Chondrocyte (in vitro differentiated cells): Measurements from ENCODE around the gene MTSS2. TPM values are rescaled to one million over a fixed set of nuclear protein-coding genes. Genes with fewer than 3 reads are reported as not detected.

Source experiments
- DNase-seq: peaks from one replicate; pipeline ENCODE4 v3.0.0; 2021; ENCODE audit warnings: mixed read lengths, low spot score
- H3K27ac Mint-ChIP-seq: one replicate; pipeline ENCODE4 v1.8.0; 2021; ENCODE audit warnings: mild to moderate bottlenecking, moderate library complexity, mixed read lengths; ENCODE audit not compliant: unreplicated experiment
- H3K27me3 Mint-ChIP-seq: 2 replicates; pipeline ENCODE4 v1.8.0; 2021; ENCODE audit warnings: low read depth, mixed read lengths
- H3K36me3 Mint-ChIP-seq: 2 replicates; pipeline ENCODE4 v1.8.0; 2021; ENCODE audit warnings: low read depth, mixed read lengths
- H3K4me1 Mint-ChIP-seq: 2 replicates; pipeline ENCODE4 v1.8.0; 2021; ENCODE audit warnings: low read depth, mild to moderate bottlenecking, mixed read lengths
- H3K4me3 Mint-ChIP-seq: one replicate; pipeline ENCODE4 v1.8.0; 2021; ENCODE audit warnings: mild to moderate bottlenecking, moderate library complexity, mixed read lengths; ENCODE audit not compliant: unreplicated experiment
- H3K9me3 Mint-ChIP-seq: 2 replicates; pipeline ENCODE4 v1.8.0; 2021; ENCODE audit warnings: low read depth, mixed read lengths
- total RNA-seq: library from RNA; stranded (reverse); gene quantifications from 3 replicates; pipeline ENCODE4 v1.2.1, GENCODE V29; 2021
- TF ChIP-seq, protein P1 (sequence below): fragments of 200-600 bp; sonication (generic); IDR thresholded peaks from 2 replicates; pipeline ENCODE4 v1.5.0; 2021; ENCODE audit warnings: antibody characterized with exemption, mild to moderate bottlenecking, moderate library complexity

MTSS2 gene
- total RNA-seq, 1 donor from 2014 or later = 296 TPM

DNA sequence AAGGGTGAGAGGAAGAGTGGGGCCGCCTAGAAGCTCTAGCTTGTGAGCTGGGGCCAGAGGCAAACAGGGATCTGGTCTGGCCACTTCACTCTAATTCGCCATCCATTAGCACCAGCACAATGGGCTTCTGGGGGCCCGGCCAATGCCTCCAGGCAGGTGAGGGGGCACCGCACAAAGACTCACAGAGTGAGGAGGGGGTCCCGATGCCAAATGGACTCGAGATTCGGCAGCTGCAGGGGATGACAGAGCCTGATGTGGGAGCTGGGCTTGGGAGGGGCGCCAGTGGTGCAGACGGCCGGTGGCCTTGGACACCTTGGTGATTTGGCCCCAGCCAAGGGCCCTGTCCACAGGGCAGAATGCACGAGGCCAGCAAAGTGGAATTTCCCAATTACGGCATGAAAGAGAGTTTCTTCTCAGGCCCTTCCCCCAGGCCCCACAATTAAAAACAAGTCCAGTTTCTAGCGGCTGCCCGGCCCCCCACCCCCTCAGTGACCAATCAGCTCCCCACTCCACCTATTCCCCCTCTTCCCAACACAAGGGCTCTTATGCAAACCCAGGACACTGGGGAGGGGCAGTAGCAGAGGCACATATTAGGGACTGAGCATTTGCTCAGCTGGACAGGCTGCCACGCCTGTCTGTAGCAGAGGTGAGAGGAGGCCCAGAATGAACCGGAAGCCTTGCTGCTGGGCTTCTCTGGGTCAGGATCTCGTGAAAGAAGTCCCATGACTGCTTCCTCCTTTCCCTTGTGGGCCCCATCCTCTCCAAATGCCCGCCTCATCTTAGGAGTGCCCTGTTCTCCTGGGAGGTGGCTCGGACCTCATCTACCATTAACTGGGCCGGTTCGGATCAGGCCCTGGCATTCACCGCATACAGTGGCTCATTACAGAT lies 39.4 kb upstream of the MTSS2 start:
- TF ChIP-seq, protein P1, sequence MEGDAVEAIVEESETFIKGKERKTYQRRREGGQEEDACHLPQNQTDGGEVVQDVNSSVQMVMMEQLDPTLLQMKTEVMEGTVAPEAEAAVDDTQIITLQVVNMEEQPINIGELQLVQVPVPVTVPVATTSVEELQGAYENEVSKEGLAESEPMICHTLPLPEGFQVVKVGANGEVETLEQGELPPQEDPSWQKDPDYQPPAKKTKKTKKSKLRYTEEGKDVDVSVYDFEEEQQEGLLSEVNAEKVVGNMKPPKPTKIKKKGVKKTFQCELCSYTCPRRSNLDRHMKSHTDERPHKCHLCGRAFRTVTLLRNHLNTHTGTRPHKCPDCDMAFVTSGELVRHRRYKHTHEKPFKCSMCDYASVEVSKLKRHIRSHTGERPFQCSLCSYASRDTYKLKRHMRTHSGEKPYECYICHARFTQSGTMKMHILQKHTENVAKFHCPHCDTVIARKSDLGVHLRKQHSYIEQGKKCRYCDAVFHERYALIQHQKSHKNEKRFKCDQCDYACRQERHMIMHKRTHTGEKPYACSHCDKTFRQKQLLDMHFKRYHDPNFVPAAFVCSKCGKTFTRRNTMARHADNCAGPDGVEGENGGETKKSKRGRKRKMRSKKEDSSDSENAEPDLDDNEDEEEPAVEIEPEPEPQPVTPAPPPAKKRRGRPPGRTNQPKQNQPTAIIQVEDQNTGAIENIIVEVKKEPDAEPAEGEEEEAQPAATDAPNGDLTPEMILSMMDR = no peak
- Mint-ChIP-seq H3K4me1 (peaks cover 6% of the 10 kb centered on the region), H3K9me3 (no peaks in the 10 kb centered on the region), H3K27me3 (no peaks in the 10 kb centered on the region), H3K27ac (peak overlapping the region; percentile 61), H3K36me3 (peaks cover 24% of the 10 kb centered on the region), H3K4me3 (no peak overlapping the region)
- no peak for DNase-seq

DNA sequence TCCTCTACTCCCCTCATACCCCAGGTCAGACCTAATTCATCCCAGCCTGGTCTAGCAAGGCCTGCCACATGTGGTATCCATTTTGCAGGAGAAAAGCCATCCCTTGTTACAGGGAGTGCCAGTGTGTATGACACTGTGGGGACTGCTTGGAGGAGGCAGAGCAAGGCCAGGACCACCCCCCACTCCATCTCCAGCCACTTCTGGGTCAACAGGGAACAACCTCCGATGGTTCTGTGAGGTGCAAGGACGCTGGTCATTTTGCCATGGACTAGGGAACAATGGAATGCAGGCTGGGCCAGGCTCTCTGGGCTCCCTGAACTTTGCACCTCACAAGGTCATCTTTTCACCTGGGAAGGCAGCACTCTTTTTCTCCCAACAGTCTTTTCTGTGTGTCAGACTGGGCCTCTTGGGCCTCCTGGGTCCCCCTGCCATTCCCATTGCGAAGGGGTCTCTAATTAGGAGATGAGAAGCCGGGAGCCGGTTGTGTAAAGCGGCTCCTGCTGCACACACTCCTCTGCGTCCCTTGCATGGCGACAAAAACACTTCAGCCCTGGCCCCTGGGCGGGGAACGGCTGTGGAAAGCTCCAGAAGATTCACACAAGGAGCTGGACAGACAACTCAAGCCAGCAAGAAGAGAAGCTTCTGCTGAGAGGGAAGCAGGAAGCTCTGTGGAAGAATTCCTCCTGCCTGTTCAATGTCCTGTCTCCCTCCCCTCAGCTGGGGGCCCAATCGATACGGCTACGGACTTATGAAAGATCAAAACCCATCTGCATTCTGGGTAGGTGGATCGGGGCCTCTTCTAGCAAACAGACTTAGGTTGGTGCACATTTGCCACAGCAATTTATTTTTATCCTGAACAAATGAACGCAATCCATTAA lies 38.5 kb upstream of the MTSS2 start:
- no peak overlapping the region for H3K27ac Mint-ChIP-seq
- H3K4me1 Mint-ChIP-seq = peaks cover 6% of the 10 kb centered on the region
- peaks cover 25% of the 10 kb centered on the region for H3K36me3 Mint-ChIP-seq
- no peaks in the 10 kb centered on the region for H3K27me3 Mint-ChIP-seq
- DNase-seq = no peak
- TF ChIP-seq, protein P1 = no peak
- H3K4me3 Mint-ChIP-seq = no peak overlapping the region
- peaks cover 5% of the 10 kb centered on the region for H3K9me3 Mint-ChIP-seq

DNA sequence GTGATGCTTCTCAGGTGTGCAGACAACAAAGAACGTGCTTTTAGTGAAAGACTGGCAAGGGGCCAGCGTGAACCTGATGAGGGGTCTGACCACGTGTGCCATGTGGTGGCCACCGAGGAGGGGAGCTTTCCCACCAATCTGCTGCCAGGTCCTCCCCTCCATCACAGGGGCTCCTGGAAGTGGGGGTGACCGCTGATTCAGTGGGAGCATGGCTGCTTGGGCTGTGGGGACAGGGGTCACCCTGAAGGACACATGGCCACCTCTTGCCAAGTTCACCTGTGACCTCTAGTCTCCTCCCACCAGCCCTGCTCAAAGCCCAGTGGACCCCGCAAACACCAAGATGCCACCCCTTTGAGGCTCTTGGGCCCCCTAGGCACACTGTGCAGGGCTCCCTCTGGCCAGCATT lies 37.9 kb upstream of the MTSS2 start:
- H3K9me3 Mint-ChIP-seq = peaks cover 8% of the 10 kb centered on the region
- no peaks in the 10 kb centered on the region for H3K27me3 Mint-ChIP-seq
- no peak for DNase-seq
- H3K27ac Mint-ChIP-seq = no peak overlapping the region
- H3K4me3 Mint-ChIP-seq = no peak overlapping the region
- H3K36me3 Mint-ChIP-seq = peaks cover 25% of the 10 kb centered on the region
- TF ChIP-seq, protein P1 = no peak
- H3K4me1 Mint-ChIP-seq = peaks cover 6% of the 10 kb centered on the region

DNA sequence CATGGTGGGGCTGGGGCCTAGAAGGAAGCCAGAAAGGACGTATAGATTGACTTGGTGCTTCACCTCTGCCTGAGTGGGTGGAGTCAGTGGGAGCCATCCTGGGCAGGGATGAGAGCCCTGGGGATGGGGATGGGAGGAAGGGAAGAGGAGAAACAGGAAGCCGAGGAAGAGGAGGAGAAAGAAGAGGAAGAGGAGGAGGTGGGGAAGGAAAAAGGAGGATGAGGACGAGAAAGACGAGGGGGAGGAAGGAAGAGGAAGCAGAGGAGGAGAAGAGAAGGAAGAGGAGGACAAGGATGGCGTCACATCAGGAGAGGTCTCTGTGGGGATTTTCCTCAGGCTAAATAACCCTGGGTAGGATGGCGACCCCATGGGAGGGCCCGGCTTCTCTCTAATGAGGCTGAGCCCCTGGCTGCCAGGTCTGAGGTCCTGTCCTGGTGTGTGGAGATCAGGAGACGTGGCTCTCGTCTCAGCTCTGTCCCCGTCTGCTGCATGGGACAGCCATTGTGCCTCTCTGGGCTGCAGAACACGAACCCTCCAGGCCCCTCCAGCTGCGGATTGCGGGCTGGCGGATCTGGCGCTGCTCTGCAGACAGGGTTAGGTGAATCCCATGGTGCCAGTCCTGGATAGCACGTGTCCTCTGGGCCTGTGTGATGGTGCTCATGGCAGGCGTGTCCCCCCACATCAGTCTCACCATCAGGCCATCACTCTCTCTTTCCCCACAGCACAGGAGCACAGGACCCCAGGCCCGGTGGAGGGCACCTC lies 35.5 kb upstream of the MTSS2 start:
- Mint-ChIP-seq H3K9me3 (peaks cover 8% of the 10 kb centered on the region), H3K27ac (no peak overlapping the region)
- TF ChIP-seq, protein P1 = no peak

More for the DNA sequence above, 35.5 kb upstream of the MTSS2 start:
- Mint-ChIP-seq H3K4me3 (no peak overlapping the region), H3K36me3 (peaks cover 24% of the 10 kb centered on the region), H3K4me1 (peaks cover 18% of the 10 kb centered on the region), H3K27me3 (no peaks in the 10 kb centered on the region)
- no peak for DNase-seq
